Loucy (cell line): Measurements from ENCODE around the gene NAGS.

Experiments used
- CTCF ChIP-seq: fragments of 200-600 bp; sonication (generic); conservative IDR thresholded peaks from 2 replicates; pipeline ENCODE4 v1.5.1; 2014; ENCODE audit warnings: mild to moderate bottlenecking, antibody characterized with exemption, low read length
- EZH2phosphoT487 ChIP-seq: fragments of 200-600 bp; IDR thresholded peaks from 2 replicates; pipeline ENCODE4 v1.6.1; 2018; ENCODE audit warnings: antibody characterized with exemption, mild to moderate bottlenecking, moderate library complexity, borderline replicate concordance

- TF ChIP-seq CTCF: no peak
- TF ChIP-seq EZH2phosphoT487: no peak
Observed at GRCh38 chr17:43974382-43975266, 29.8 kb upstream of the NAGS start.
